Panc1 (cell line): ENCODE measurements around the gene VSIG8. TPM values are rescaled to one million over a fixed set of nuclear protein-coding genes. Genes with fewer than 3 reads are reported as not detected.

Source experiments
- ATAC-seq: fragments of 200-7000 bp; cut with Tn5 transposase; 2 replicates; pipeline ENCODE4 v1.9.1; 2020; ENCODE audit warnings: mild to moderate bottlenecking, moderate library complexity
- BruUV-seq: library from RNA; stranded (reverse); fragments of 400-500 nt; replicated peaks from 2 replicates; lab custom pipeline; 2021; lab: Mats Ljungman, UMichigan
- CTCF ChIA-PET: fragments of 300-600 bp; sonication (Branson Sonifier 250); formaldehyde crosslinking; loops from one replicate; lab custom pipeline; 2022; ENCODE audit warnings: antibody characterized with exemption; lab: Charles Lee
- POLR2A ChIA-PET: fragments of 300-600 bp; sonication (Branson Sonifier 250); formaldehyde crosslinking; loops from one replicate; lab custom pipeline; 2022; ENCODE audit warnings: antibody characterized with exemption; lab: Charles Lee
- DNase-seq: peaks from one replicate; pipeline ENCODE4 v3.0.0-alpha.2; 2010; ENCODE audit warnings: low read depth, low spot score
- H3K27ac ChIP-seq: 2 replicates; pipeline ENCODE4 v1.5.1; 2011; ENCODE audit warnings: mild to moderate bottlenecking, low read length, inconsistent platforms
- H3K27me3 ChIP-seq: fragments of 200-500 bp; sonication (Bioruptor generic); 2 replicates; pipeline ENCODE4 v1.6.0; 2014; ENCODE audit warnings: low read length, inconsistent platforms; ENCODE audit not compliant: control insufficient read depth, insufficient read depth
- H3K36me3 ChIP-seq: fragments of 200-500 bp; sonication (Bioruptor generic); 2 replicates; pipeline ENCODE4 v1.5.1; 2014; ENCODE audit warnings: inconsistent platforms, mild to moderate bottlenecking, low read length, moderate library complexity; ENCODE audit not compliant: control insufficient read depth, insufficient read depth
- H3K4me1 ChIP-seq: 2 replicates; pipeline ENCODE4 v1.5.1; 2011; ENCODE audit warnings: inconsistent platforms, mild to moderate bottlenecking, low read length, moderate library complexity; ENCODE audit not compliant: control insufficient read depth, insufficient read depth
- H3K4me3 ChIP-seq, 2 experiments: 2 replicates each; pipeline ENCODE4 v1.5.1; 2011 to 2012; ENCODE audit warnings: low read depth in 2 of 2, low read length in 2 of 2, mild to moderate bottlenecking in 2 of 2, inconsistent platforms in 1 of 2, moderate library complexity in 1 of 2
- H3K9me3 ChIP-seq: fragments of 200-500 bp; sonication (Bioruptor generic); 2 replicates; pipeline ENCODE4 v1.5.1; 2014; ENCODE audit warnings: low read depth, mild to moderate bottlenecking, inconsistent platforms, low read length, moderate library complexity; ENCODE audit not compliant: control insufficient read depth, insufficient read depth
- CTCF ChIP-seq: fragments of 450-650 bp; IDR thresholded peaks from 2 replicates; pipeline ENCODE4 v1.5.1; 2017; ENCODE audit warnings: mild to moderate bottlenecking
- POLR2AphosphoS5 ChIP-seq: IDR thresholded peaks from 2 replicates; pipeline ENCODE4 v1.6.1; 2012; ENCODE audit warnings: mild to moderate bottlenecking, low read depth, low read length, moderate library complexity
- REST ChIP-seq, 2 experiments: IDR thresholded peaks; 2 replicates each; pipeline ENCODE4 v1.6.1; 2011 to 2012; ENCODE audit warnings: low read depth in 2 of 2, control low read depth in 1 of 2, low read length in 1 of 2, mild to moderate bottlenecking in 1 of 2, moderate library complexity in 1 of 2; ENCODE audit not compliant: insufficient read depth in 1 of 2
- SIN3A ChIP-seq: IDR thresholded peaks from 2 replicates; pipeline ENCODE4 v1.6.1; 2012; ENCODE audit warnings: low read depth, mild to moderate bottlenecking, low read length, moderate library complexity, borderline replicate concordance; ENCODE audit not compliant: insufficient read depth
- TCF7L2 ChIP-seq: IDR thresholded peaks from 2 replicates; pipeline ENCODE4 v1.6.1; 2011; ENCODE audit warnings: mild to moderate bottlenecking, low read depth, low read length, inconsistent platforms
- in situ Hi-C: cut with HindIII; loops from 2 replicates; pipeline ENCODE4 v1.10.0; 2016; ENCODE audit warnings: low sequenced_read_pairs, low pct_unique_long_range_greater_than_20kb
- intact Hi-C: fragments of 100-400 bp; cut with micrococcal nuclease; formaldehyde crosslinking; loops from one replicate; pipeline ENCODE4 v1.10.0; 2022; ENCODE audit not compliant: unreplicated experiment
- total RNA-seq: library from RNA; stranded (reverse); gene quantifications from one replicate; pipeline ENCODE4 v1.2.1, GENCODE V29; 2021; ENCODE audit not compliant: unreplicated experiment

The VSIG8 gene
- total RNA-seq, 1 experiment from 2014 or later: not detected

GRCh38 chr1:159872891-159873290 is 10.4 kb upstream of the VSIG8 start:
- in situ Hi-C loops (no loop called here), intact Hi-C loops (no loop called here)
- BruUV-seq: no TSS peak
- H3K27ac ChIP-seq: no peak overlapping the region
- no peaks in the 10 kb centered on the region for H3K36me3 ChIP-seq
- no peak for TF ChIP-seq REST (IDR thresholded peaks at IDR 0.05; ENCODE audit: insufficient read depth in 1 of 2, low read depth in 2 of 2, low read length in 1 of 2)
- no peak for TF ChIP-seq POLR2AphosphoS5
- TF ChIP-seq TCF7L2: no peak
- no peak for TF ChIP-seq CTCF
- TF ChIP-seq SIN3A: no peak
- H3K9me3 ChIP-seq: no peaks in the 10 kb centered on the region
- CTCF ChIA-PET: interaction anchor here (1.6 kb wide), 1 partner anchor 22 kb away, joined by 3 read pairs; no protein-coding TSS in a partner anchor
- H3K4me1 ChIP-seq: no peaks in the 10 kb centered on the region
- POLR2A ChIA-PET: no interaction called here
- H3K27me3 ChIP-seq: no peaks in the 10 kb centered on the region
- DNase-seq (no peak), ATAC-seq (no peak)
- H3K4me3 ChIP-seq: no peak overlapping the region

GRCh38 chr1:159870704-159871103 is 8.2 kb upstream of the VSIG8 start:
- POLR2A ChIA-PET: interaction anchor here (0.5 kb wide), 1 partner anchor 186 kb away, joined by 4 read pairs; no protein-coding TSS in a partner anchor
- no peak overlapping the region for H3K27ac ChIP-seq
- in situ Hi-C loops: no loop called here
- CTCF ChIA-PET: no interaction called here
- intact Hi-C loops: no loop called here
- H3K27me3 ChIP-seq: no peaks in the 10 kb centered on the region
- no peak for DNase-seq
- H3K4me3 ChIP-seq: no peak overlapping the region
- H3K36me3 ChIP-seq: no peaks in the 10 kb centered on the region
- ATAC-seq: no peak
- H3K4me1 ChIP-seq: no peaks in the 10 kb centered on the region
- no peak for TF ChIP-seq REST (IDR thresholded peaks at IDR 0.05; ENCODE audit: insufficient read depth in 1 of 2, low read depth in 2 of 2, low read length in 1 of 2)
- TF ChIP-seq POLR2AphosphoS5: no peak
- no peak for TF ChIP-seq SIN3A
- TF ChIP-seq CTCF: no peak
- TF ChIP-seq TCF7L2: no peak
- no peaks in the 10 kb centered on the region for H3K9me3 ChIP-seq
- no TSS peak for BruUV-seq
